ENCODE measurements around the gene PLEKHA5. TPM values are rescaled to one million over a fixed set of nuclear protein-coding genes. Genes with fewer than 3 reads are reported as not detected.

The PLEKHA5 gene
- total and polyA plus RNA-seq, 2 of the 4 experiments (the other 2 are of a cell fraction) = 5.3 to 12.2 TPM

DNA sequence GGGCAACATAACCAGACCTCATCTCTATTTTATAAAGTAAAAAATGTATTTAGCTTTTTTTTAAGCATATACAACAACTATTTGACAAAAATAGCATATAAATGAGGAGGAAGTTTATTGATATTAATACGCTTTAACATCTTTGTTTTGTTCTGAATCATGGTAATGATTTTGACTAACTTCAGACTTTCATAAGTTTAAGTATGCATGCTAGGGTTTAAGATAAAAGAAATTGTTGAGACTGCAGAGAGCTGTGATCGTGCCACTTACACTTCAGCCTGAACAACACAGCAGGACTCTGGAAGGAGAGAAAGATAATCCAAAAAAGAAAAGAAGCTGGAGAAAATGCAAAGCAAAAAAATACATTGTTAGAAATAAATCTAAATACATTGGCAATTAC, 221.8 kb downstream of the PLEKHA5 start:
- dilution Hi-C loops (cut with HindIII; ENCODE audit: low sequenced_read_pairs, unreplicated experiment) (no loop called here), intact Hi-C loops (cut with micrococcal nuclease) (no loop called here), in situ Hi-C loops (cut with MboI; ENCODE audit: low sequenced_read_pairs) (no loop called here)
- H3K4me1 ChIP-seq (ENCODE audit: control insufficient read depth, insufficient read depth, low read length) = no peaks in the 10 kb centered on the region
- no peak overlapping the region for H3K9ac ChIP-seq (ENCODE audit: low read depth, low read length)
- H3K9me1 ChIP-seq (ENCODE audit: insufficient read depth, low read length) = no peaks in the 10 kb centered on the region
- no peak overlapping the region for H4K91ac ChIP-seq (ENCODE audit: insufficient read depth, low read depth, low read length)
- ChIA-PET POLR2A (ENCODE audit: unreplicated experiment) (no interaction called here), CTCF (no interaction called here)
- H2AK9ac ChIP-seq (replicated peaks; ENCODE audit: low read depth, low read length, poor library complexity) = no peak overlapping the region
- H3K18ac ChIP-seq (ENCODE audit: low read depth, low read length) = no peak overlapping the region
- no peaks in the 10 kb centered on the region for H3K27me3 ChIP-seq (ENCODE audit: control insufficient read depth, insufficient read depth, low read length)
- H3K23ac ChIP-seq (ENCODE audit: low read depth, low read length) = no peak overlapping the region
- H3K9me3 ChIP-seq (ENCODE audit: control insufficient read depth, insufficient read depth, low read length) = 0 out of 2 replicates have a peak, but pooled peaks cover 2% of the 10 kb centered on the region
- no peaks in the 10 kb centered on the region for H3K79me1 ChIP-seq (ENCODE audit: low read depth in 1 of 2, low read length in 2 of 2)
- BruUV-seq (replicated peaks) = no TSS peak
- H3K4ac ChIP-seq (ENCODE audit: low read depth, low read length) = no peak overlapping the region
- no CpG with 5 or more reads among the region's 2 CpGs for WGBS, 2 experiments (ENCODE audit: extremely low coverage in 2 of 2, insufficient read length in 1 of 2)
- no peaks in the 10 kb centered on the region for H4K20me1 ChIP-seq (ENCODE audit: insufficient read depth, low read length)
- H2BK5ac ChIP-seq (ENCODE audit: low read depth, low read length, poor library complexity, severe bottlenecking) = no peak overlapping the region
- H2AK5ac ChIP-seq (ENCODE audit: low read depth, low read length) = no peak overlapping the region
- no peak for ATAC-seq (ENCODE audit: low read depth)
- no peak overlapping the region for H3K56ac ChIP-seq (ENCODE audit: extremely low read depth, insufficient read depth, low read length)
- TF ChIP-seq CEBPB (IDR thresholded peaks at IDR 0.05; ENCODE audit: low read depth, low read length) (no peak), CTCF (conservative IDR thresholded peaks at IDR 0.05; ENCODE audit: low read depth, low read length) (no peak), NFE2L2 (IDR thresholded peaks at IDR 0.05; ENCODE audit: low read depth, low read length) (no peak), USF2 (IDR thresholded peaks at IDR 0.05; ENCODE audit: low read depth, low read length) (no peak), MAFK (IDR thresholded peaks at IDR 0.05; ENCODE audit: low read depth, low read length) (no peak), FOS (IDR thresholded peaks at IDR 0.05; ENCODE audit: low read depth, low read length) (no peak), MAZ (IDR thresholded peaks at IDR 0.05; ENCODE audit: borderline replicate concordance, low read depth, low read length) (no peak), MXI1 (IDR thresholded peaks at IDR 0.05; ENCODE audit: borderline replicate concordance, low read depth, low read length) (no peak), SMC3 (IDR thresholded peaks at IDR 0.05; ENCODE audit: low read depth, low read length) (no peak), POLR2A (IDR thresholded peaks at IDR 0.05; ENCODE audit: low read depth, low read length) (no peak), BHLHE40 (IDR thresholded peaks at IDR 0.05; ENCODE audit: low read depth, low read length) (no peak), CHD1 (IDR thresholded peaks at IDR 0.05; ENCODE audit: low read depth, low read length) (no peak), RAD21 (IDR thresholded peaks at IDR 0.05; ENCODE audit: low read length) (no peak), RCOR1 (IDR thresholded peaks at IDR 0.05; ENCODE audit: insufficient replicate concordance, low read length) (no peak), RFX5 (IDR thresholded peaks at IDR 0.05; ENCODE audit: low read depth, low read length) (no peak)
- TF ChIP-seq, protein P1, sequence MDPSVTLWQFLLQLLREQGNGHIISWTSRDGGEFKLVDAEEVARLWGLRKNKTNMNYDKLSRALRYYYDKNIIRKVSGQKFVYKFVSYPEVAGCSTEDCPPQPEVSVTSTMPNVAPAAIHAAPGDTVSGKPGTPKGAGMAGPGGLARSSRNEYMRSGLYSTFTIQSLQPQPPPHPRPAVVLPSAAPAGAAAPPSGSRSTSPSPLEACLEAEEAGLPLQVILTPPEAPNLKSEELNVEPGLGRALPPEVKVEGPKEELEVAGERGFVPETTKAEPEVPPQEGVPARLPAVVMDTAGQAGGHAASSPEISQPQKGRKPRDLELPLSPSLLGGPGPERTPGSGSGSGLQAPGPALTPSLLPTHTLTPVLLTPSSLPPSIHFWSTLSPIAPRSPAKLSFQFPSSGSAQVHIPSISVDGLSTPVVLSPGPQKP (IDR thresholded peaks at IDR 0.05; ENCODE audit: borderline replicate concordance, low read depth, low read length) = no peak
- DNase-seq = no peak
- H4K5ac ChIP-seq (ENCODE audit: low read depth, low read length) = no peak overlapping the region
- H3K14ac ChIP-seq (replicated peaks; ENCODE audit: low read depth, low read length) = no peak overlapping the region
- no peak overlapping the region for H4K8ac ChIP-seq (ENCODE audit: low read depth in 2 of 2, low read length in 2 of 2)
- H3K4me2 ChIP-seq (ENCODE audit: low read depth, low read length) = no peak overlapping the region
- H2AFZ ChIP-seq (replicated peaks; ENCODE audit: low read length, poor library complexity) = no peak overlapping the region
- H2BK15ac ChIP-seq (ENCODE audit: low read depth, low read length) = no peak overlapping the region
- H2BK20ac ChIP-seq (ENCODE audit: low read depth, low read length) = no peak overlapping the region
- peaks cover 49% of the 10 kb centered on the region for H3K36me3 ChIP-seq (ENCODE audit: control insufficient read depth, insufficient read depth, low read length)
- H3K27ac ChIP-seq (ENCODE audit: insufficient read depth, low read length) = no peak overlapping the region
- no peak overlapping the region for H2BK120ac ChIP-seq (ENCODE audit: low read depth, low read length)
- H3K4me3 ChIP-seq (ENCODE audit: insufficient read depth, low read depth, low read length) = no peak overlapping the region

All from IMR-90 (cell line).